Loucy (cell line): Measurements from ENCODE around the gene CEACAM5.

Experiments
- CTCF ChIP-seq: fragments of 200-600 bp; sonication (generic); conservative IDR thresholded peaks from 2 replicates; pipeline ENCODE4 v1.5.1; 2014; ENCODE audit warnings: mild to moderate bottlenecking, antibody characterized with exemption, low read length
- EZH2phosphoT487 ChIP-seq: fragments of 200-600 bp; IDR thresholded peaks from 2 replicates; pipeline ENCODE4 v1.6.1; 2018; ENCODE audit warnings: antibody characterized with exemption, mild to moderate bottlenecking, moderate library complexity, borderline replicate concordance

- TF ChIP-seq CTCF: no peak
- no peak for TF ChIP-seq EZH2phosphoT487
Measured at GRCh38 chr19:41726493-41726892, 18.1 kb downstream of the CEACAM5 start.
